NCI-H1436 treated with DMSO at 0.1 percent for 48 hours (cell line): ENCODE measurements around the gene NR2F1.

Source experiments
- DNase-seq: peaks from one replicate; lab custom pipeline; 2025; lab: John Stamatoyannopoulos, UW

Gene NR2F1

GRCh38 chr5:93577854-93578812 is 4.9 kb upstream of the NR2F1 start:
- no peak for DNase-seq

- no peak for DNase-seq
Observed at GRCh38 chr5:93578813-93579691, 4.0 kb upstream of the NR2F1 start.

- DNase-seq: no peak
Observed at GRCh38 chr5:93579692-93580062, 3.3 kb upstream of the NR2F1 start.

GRCh38 chr5:93580063-93580926 is 2.7 kb upstream of the NR2F1 start:
- DNase-seq: no peak

GRCh38 chr5:93580927-93581445 is 2.0 kb upstream of the NR2F1 start, which contains the start of gene NR2F1-AS1:
Gene NR2F1-AS1, minus strand, starts transcription at chr5:93581219.
- no peak for DNase-seq

- DNase-seq: no peak
Observed at GRCh38 chr5:93582167-93582462, 907 bp upstream of the NR2F1 start.

- DNase-seq: no peak
Observed at GRCh38 chr5:93583439-93583767, 381 bp downstream of the NR2F1 start.

- no peak for DNase-seq
Observed at GRCh38 chr5:93583768-93584595, 960 bp downstream of the NR2F1 start.

- DNase-seq: no peak
Observed at GRCh38 chr5:93584596-93585040, 1.6 kb downstream of the NR2F1 start.

GRCh38 chr5:93585041-93585766 is 2.2 kb downstream of the NR2F1 start:
- DNase-seq: no peak

GRCh38 chr5:93585767-93586385 is 2.9 kb downstream of the NR2F1 start:
- DNase-seq: no peak

GRCh38 chr5:93586736-93587596 is 3.9 kb downstream of the NR2F1 start:
- no peak for DNase-seq

GRCh38 chr5:93587597-93588351 is 4.8 kb downstream of the NR2F1 start:
- DNase-seq: no peak

- DNase-seq: no peak
Observed at GRCh38 chr5:93588352-93589151, 5.5 kb downstream of the NR2F1 start.

GRCh38 chr5:93589152-93589828 is 6.3 kb downstream of the NR2F1 start:
- no peak for DNase-seq

- no peak for DNase-seq
Observed at GRCh38 chr5:93589829-93590215, 6.8 kb downstream of the NR2F1 start.

GRCh38 chr5:93590493-93590892 is 7.5 kb downstream of the NR2F1 start:
- no peak for DNase-seq
